ENCODE measurements around the gene POU3F1.

POU3F1 gene

GRCh38 chr1:38046333-38046883, at the start of gene POU3F1:
TSS of gene POU3F1 (minus strand) at chr1:38046793. CDS start at chr1:38046743, 50 bp downstream.
- peak; percentile 33 for DNase-seq

GRCh38 chr1:38095454-38095931, 48.9 kb upstream of the POU3F1 start:
- no peak for DNase-seq

GRCh38 chr1:38094711-38095290, 48.2 kb upstream of the POU3F1 start:
- no peak for DNase-seq

- DNase-seq = no peak
These were observed 47.3 kb upstream of the POU3F1 start for GRCh38 chr1:38093569-38094520.

- DNase-seq = no peak
These were observed 45.7 kb upstream of the POU3F1 start for GRCh38 chr1:38092256-38092655.

- no peak for DNase-seq
These were observed 44.2 kb upstream of the POU3F1 start for GRCh38 chr1:38090796-38091195.

GRCh38 chr1:38089712-38090360, 43.2 kb upstream of the POU3F1 start:
- no peak for DNase-seq

- no peak for DNase-seq
These were observed 42.2 kb upstream of the POU3F1 start for GRCh38 chr1:38088791-38089190.

GRCh38 chr1:38088366-38088765, 41.8 kb upstream of the POU3F1 start:
- DNase-seq = no peak

- no peak for DNase-seq
These were observed 41.1 kb upstream of the POU3F1 start for GRCh38 chr1:38087676-38088075.

- DNase-seq = no peak
These were observed 39.2 kb upstream of the POU3F1 start for GRCh38 chr1:38085666-38086330.

- no peak for DNase-seq
These were observed 38.1 kb upstream of the POU3F1 start for GRCh38 chr1:38084700-38085099.

- DNase-seq = no peak
These were observed 37.5 kb upstream of the POU3F1 start for GRCh38 chr1:38084113-38084512.

GRCh38 chr1:38083541-38083940, 36.9 kb upstream of the POU3F1 start:
- DNase-seq = no peak

- no peak for DNase-seq
These were observed 36.2 kb upstream of the POU3F1 start for GRCh38 chr1:38082769-38083263.

- no peak for DNase-seq
These were observed 32.4 kb upstream of the POU3F1 start for GRCh38 chr1:38079019-38079418.

- no peak for DNase-seq
These were observed 31.0 kb upstream of the POU3F1 start for GRCh38 chr1:38077523-38078147.

- DNase-seq = no peak
These were observed 29.9 kb upstream of the POU3F1 start for GRCh38 chr1:38076455-38076854.

- DNase-seq = no peak
These were observed 29.4 kb upstream of the POU3F1 start for GRCh38 chr1:38076038-38076437.

GRCh38 chr1:38075191-38075590, 28.6 kb upstream of the POU3F1 start:
- no peak for DNase-seq

GRCh38 chr1:38074302-38074677, 27.7 kb upstream of the POU3F1 start:
- DNase-seq = no peak

All from left hindlimb (tissue), 1 donor.